Measurements from ENCODE around the gene TAF11L10.

GRCh38 chr5:17604951-17605350 is 7.3 kb upstream of the TAF11L10 start:
- TF ChIP-seq CTCF (IDR thresholded peaks at IDR 0.05), result no peak
- no peak for TF ChIP-seq POLR2A (IDR thresholded peaks at IDR 0.05)
